ENCODE data around the gene TMEM132D. TPM values are rescaled to one million over a fixed set of nuclear protein-coding genes. Genes with fewer than 3 reads are reported as not detected.

TMEM132D gene
- total RNA-seq, 1 experiment from 2014 or later = 7.1 TPM

- DNase-seq (ENCODE audit: low read depth) = no peak
These were observed 800.6 kb downstream of the TMEM132D start for GRCh38 chr12:129103231-129103630.

GRCh38 chr12:129102233-129102632 is 801.6 kb downstream of the TMEM132D start:
- DNase-seq (ENCODE audit: low read depth) = no peak

GRCh38 chr12:129101816-129102215 is 802.0 kb downstream of the TMEM132D start:
- no peak for DNase-seq (ENCODE audit: low read depth)

- peak; percentile 49 for DNase-seq (ENCODE audit: low read depth)
These were observed 802.4 kb downstream of the TMEM132D start for GRCh38 chr12:129101404-129101803.

- DNase-seq (ENCODE audit: low read depth) = no peak
These were observed 806.4 kb downstream of the TMEM132D start for GRCh38 chr12:129097451-129097850.

GRCh38 chr12:129096968-129097367 is 806.9 kb downstream of the TMEM132D start:
- DNase-seq (ENCODE audit: low read depth) = no peak

- DNase-seq (ENCODE audit: low read depth) = no peak
These were observed 807.6 kb downstream of the TMEM132D start for GRCh38 chr12:129096184-129096583.

GRCh38 chr12:129089576-129089975 is 814.2 kb downstream of the TMEM132D start:
- no peak for DNase-seq (ENCODE audit: low read depth)

- DNase-seq (ENCODE audit: low read depth) = no peak
These were observed 818.7 kb downstream of the TMEM132D start for GRCh38 chr12:129084875-129085826.

GRCh38 chr12:129083121-129083840 is 820.5 kb downstream of the TMEM132D start:
- no peak for DNase-seq (ENCODE audit: low read depth)

GRCh38 chr12:129082441-129082840 is 821.4 kb downstream of the TMEM132D start:
- no peak for DNase-seq (ENCODE audit: low read depth)

- no peak for DNase-seq (ENCODE audit: low read depth)
These were observed 822.0 kb downstream of the TMEM132D start for GRCh38 chr12:129081755-129082250.

GRCh38 chr12:129080821-129081220 is 823.0 kb downstream of the TMEM132D start:
- DNase-seq (ENCODE audit: low read depth) = no peak

- no peak for DNase-seq (ENCODE audit: low read depth)
These were observed 823.4 kb downstream of the TMEM132D start for GRCh38 chr12:129080391-129080790.

- DNase-seq (ENCODE audit: low read depth) = no peak
These were observed 824.1 kb downstream of the TMEM132D start for GRCh38 chr12:129079719-129080118.

- no peak for DNase-seq (ENCODE audit: low read depth)
These were observed 827.1 kb downstream of the TMEM132D start for GRCh38 chr12:129076441-129077320.

GRCh38 chr12:129075460-129076208 is 828.2 kb downstream of the TMEM132D start:
- peak; percentile 30 for DNase-seq (ENCODE audit: low read depth)

GRCh38 chr12:129074379-129074778 is 829.4 kb downstream of the TMEM132D start:
- no peak for DNase-seq (ENCODE audit: low read depth)

GRCh38 chr12:129073157-129073915 is 830.5 kb downstream of the TMEM132D start:
- DNase-seq (ENCODE audit: low read depth) = peak; percentile 82

GRCh38 chr12:129071362-129071761 is 832.5 kb downstream of the TMEM132D start:
- no peak for DNase-seq (ENCODE audit: low read depth)

Measured in Daoy (cell line).